GM13976 (cell line): ENCODE results near the gene NUDT5.

ENCODE experiments used
- DNase-seq: peaks from one replicate; pipeline ENCODE4 v3.0.0; 2012; ENCODE audit warnings: low spot score
- CTCF ChIP-seq: IDR thresholded peaks from 2 replicates; pipeline ENCODE4 v1.5.1; 2012; ENCODE audit warnings: borderline replicate concordance, mild to moderate bottlenecking; ENCODE audit not compliant: insufficient read depth; ENCODE audit errors: extremely low read depth, missing control alignments, control extremely low read depth
- in situ Hi-C: fragments of 300-500 bp; cut with MboI; formaldehyde crosslinking; loops from one replicate; pipeline ENCODE4 v1.12.0; 2022; ENCODE audit warnings: low sequenced_read_pairs, mixed read lengths, inconsistent platforms; ENCODE audit not compliant: unreplicated experiment

Gene NUDT5

GRCh38 chr10:12218991-12219390 lies 23.3 kb upstream of the NUDT5 start:
- in situ Hi-C loops: no loop called here
- no peak for TF ChIP-seq CTCF
- no peak for DNase-seq

GRCh38 chr10:12214763-12215218 lies 19.1 kb upstream of the NUDT5 start:
- in situ Hi-C loops: no loop called here
- TF ChIP-seq CTCF: peak; percentile 32
- DNase-seq: no peak

GRCh38 chr10:12214093-12214492 lies 18.4 kb upstream of the NUDT5 start:
- TF ChIP-seq CTCF: no peak
- no peak for DNase-seq
- in situ Hi-C loops: no loop called here

- no peak for DNase-seq
- TF ChIP-seq CTCF: no peak
- in situ Hi-C loops: no loop called here
Measured at GRCh38 chr10:12213621-12214020, 17.9 kb upstream of the NUDT5 start.

- no peak for DNase-seq
- in situ Hi-C loops: no loop called here
- no peak for TF ChIP-seq CTCF
Measured at GRCh38 chr10:12212454-12212853, 16.8 kb upstream of the NUDT5 start.

GRCh38 chr10:12208460-12208859 lies 12.8 kb upstream of the NUDT5 start:
- no peak for DNase-seq
- no peak for TF ChIP-seq CTCF
- in situ Hi-C loops: no loop called here

GRCh38 chr10:12207114-12207513 lies 11.4 kb upstream of the NUDT5 start:
- DNase-seq: no peak
- TF ChIP-seq CTCF: no peak
- in situ Hi-C loops: no loop called here
